NCI-H2081 treated with DMSO at 0.1 percent for 48 hours (cell line): ENCODE data around the gene CYP4F22.
"Not testable (repeated sequence)": the region's sequence is repeated elsewhere in the genome, so short reads cannot be mapped to it uniquely, and the experiment has no call there.

Experiments
- DNase-seq: peaks from one replicate; lab custom pipeline; 2025; lab: John Stamatoyannopoulos, UW

The CYP4F22 gene

GRCh38 chr19:15495151-15495550 is 13.2 kb upstream of the CYP4F22 start:
- DNase-seq, result no peak

GRCh38 chr19:15498156-15498858 is 10.0 kb upstream of the CYP4F22 start:
- no peak for DNase-seq

GRCh38 chr19:15498910-15499309 is 9.4 kb upstream of the CYP4F22 start:
- no peak for DNase-seq

GRCh38 chr19:15501596-15501995 is 6.7 kb upstream of the CYP4F22 start:
- DNase-seq, result no peak

GRCh38 chr19:15502264-15502663 is 6.1 kb upstream of the CYP4F22 start:
- DNase-seq, result no peak

- DNase-seq, result no peak
Measured at GRCh38 chr19:15506074-15506571, 2.2 kb upstream of the CYP4F22 start.

GRCh38 chr19:15507068-15508034 is 974 bp upstream of the CYP4F22 start:
- DNase-seq, result no peak

GRCh38 chr19:15511671-15512424 is 3.5 kb downstream of the CYP4F22 start:
- no peak for DNase-seq

- DNase-seq, result not testable (repeated sequence)
Measured at GRCh38 chr19:15515227-15515625, 6.9 kb downstream of the CYP4F22 start.

GRCh38 chr19:15516363-15516762 is 8.0 kb downstream of the CYP4F22 start:
- DNase-seq, result no peak

GRCh38 chr19:15517778-15518177 is 9.5 kb downstream of the CYP4F22 start:
- no peak for DNase-seq

- no peak for DNase-seq
Measured at GRCh38 chr19:15519433-15519976, 11.2 kb downstream of the CYP4F22 start.

GRCh38 chr19:15524781-15525180 is 16.5 kb downstream of the CYP4F22 start:
- DNase-seq, result no peak

GRCh38 chr19:15525291-15525690 is 17.0 kb downstream of the CYP4F22 start:
- no peak for DNase-seq

GRCh38 chr19:15526408-15526807 is 18.1 kb downstream of the CYP4F22 start:
- no peak for DNase-seq

- DNase-seq, result no peak
Measured at GRCh38 chr19:15527705-15528104, 19.4 kb downstream of the CYP4F22 start.

GRCh38 chr19:15529774-15530372 is 21.5 kb downstream of the CYP4F22 start:
- no peak for DNase-seq

GRCh38 chr19:15532779-15533521 is 24.6 kb downstream of the CYP4F22 start:
- DNase-seq, result no peak

- not testable (repeated sequence) for DNase-seq
Measured at GRCh38 chr19:15533522-15533830, 25.2 kb downstream of the CYP4F22 start.

GRCh38 chr19:15534957-15535864 is 26.9 kb downstream of the CYP4F22 start:
- DNase-seq, result no peak
